Left hindlimb (tissue), 1 donor: ENCODE data around the gene PAFAH1B2.

Experiments
- DNase-seq: peaks from one replicate; pipeline ENCODE4 v3.0.0-alpha.2; 2018

Gene PAFAH1B2

GRCh38 chr11:117225553-117226170, 81.6 kb downstream of the PAFAH1B2 start:
- no peak for DNase-seq
